ENCODE data around the gene TBC1D22B. TPM values are rescaled to one million over a fixed set of nuclear protein-coding genes. Genes with fewer than 3 reads are reported as not detected.

TBC1D22B gene
- total and polyA plus RNA-seq, 2 donors (not counting 3 experiments of a cell fraction or from before 2014, with no cell fraction given), result 13.1 to 13.6 TPM

- Histone ChIP-seq H3K36me3 (ENCODE audit: control insufficient read depth in 2 of 2, extremely low read depth in 1 of 2, insufficient read depth in 2 of 2, low read length in 2 of 2) (peaks cover 5 to 17% of the 10 kb centered on the region in 2 experiments), H3K9ac (replicated peaks; ENCODE audit: extremely low read depth, insufficient read depth, low read length) (no peak overlapping the region), H3K4me1 (ENCODE audit: control insufficient read depth, extremely low read depth, insufficient read depth, low read length) (peaks cover 8% of the 10 kb centered on the region), H3K27ac (ENCODE audit: insufficient read depth, low read depth, low read length) (no peak overlapping the region), H3K4me2 (ENCODE audit: insufficient read depth, low read length) (no peak overlapping the region), H3K9me3 (replicated peaks; ENCODE audit: control insufficient read depth, insufficient read depth, low read length) (no peaks in the 10 kb centered on the region), H4K20me1 (replicated peaks; ENCODE audit: control insufficient read depth, extremely low read depth, insufficient read depth, low read length) (no peaks in the 10 kb centered on the region), H3K4me3 (replicated peaks in 1 of 3; ENCODE audit: insufficient read depth in 1 of 3, low read depth in 1 of 3, low read length in 3 of 3) (no peak overlapping the region), H3K27me3 (ENCODE audit: control insufficient read depth in 2 of 2, insufficient read depth in 2 of 2, low read length in 2 of 2) (no peaks in the 10 kb centered on the region), H3K9me1 (replicated peaks; ENCODE audit: control insufficient read depth, extremely low read depth, insufficient read depth, low read length) (no peaks in the 10 kb centered on the region), H2AFZ (ENCODE audit: low read depth, low read length) (no peak overlapping the region), H3K79me2 (ENCODE audit: control insufficient read depth, insufficient read depth, low read length) (no peaks in the 10 kb centered on the region)
- BruUV-seq (replicated peaks), result no TSS peak
- intact Hi-C loops (cut with micrococcal nuclease) (no loop called here), dilution Hi-C loops (cut with MboI; ENCODE audit: extremely low pct_ligation_motif_present, low sequenced_read_pairs) (no loop called here)
- peak; percentile 45 for DNase-seq (ENCODE audit: low read depth, low spot score)
- ChIA-PET POLR2A (no interaction called here), CTCF (interaction anchor here (0.6 to 1.5 kb wide), 12 partner anchors 9 to 46 kb away, joined by 3 to 8 read pairs (median 4); partner anchors contain the start of genes TBC1D22B and TMEM217)
- TF ChIP-seq POLR2A (IDR thresholded peaks at IDR 0.05; ENCODE audit: low read depth, low read length) (no peak), EZH2 (IDR thresholded peaks at IDR 0.05; ENCODE audit: borderline replicate concordance, low read depth, low read length, severe bottlenecking) (no peak), MYC (IDR thresholded peaks at IDR 0.05; ENCODE audit: low read depth, low read length) (no peak), POLR2AphosphoS5 (IDR thresholded peaks at IDR 0.05; ENCODE audit: insufficient read depth, low read depth, low read length) (no peak)
- TF ChIP-seq, protein P1, sequence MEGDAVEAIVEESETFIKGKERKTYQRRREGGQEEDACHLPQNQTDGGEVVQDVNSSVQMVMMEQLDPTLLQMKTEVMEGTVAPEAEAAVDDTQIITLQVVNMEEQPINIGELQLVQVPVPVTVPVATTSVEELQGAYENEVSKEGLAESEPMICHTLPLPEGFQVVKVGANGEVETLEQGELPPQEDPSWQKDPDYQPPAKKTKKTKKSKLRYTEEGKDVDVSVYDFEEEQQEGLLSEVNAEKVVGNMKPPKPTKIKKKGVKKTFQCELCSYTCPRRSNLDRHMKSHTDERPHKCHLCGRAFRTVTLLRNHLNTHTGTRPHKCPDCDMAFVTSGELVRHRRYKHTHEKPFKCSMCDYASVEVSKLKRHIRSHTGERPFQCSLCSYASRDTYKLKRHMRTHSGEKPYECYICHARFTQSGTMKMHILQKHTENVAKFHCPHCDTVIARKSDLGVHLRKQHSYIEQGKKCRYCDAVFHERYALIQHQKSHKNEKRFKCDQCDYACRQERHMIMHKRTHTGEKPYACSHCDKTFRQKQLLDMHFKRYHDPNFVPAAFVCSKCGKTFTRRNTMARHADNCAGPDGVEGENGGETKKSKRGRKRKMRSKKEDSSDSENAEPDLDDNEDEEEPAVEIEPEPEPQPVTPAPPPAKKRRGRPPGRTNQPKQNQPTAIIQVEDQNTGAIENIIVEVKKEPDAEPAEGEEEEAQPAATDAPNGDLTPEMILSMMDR (IDR thresholded peaks at IDR 0.05; ENCODE audit: extremely low read depth in 1 of 2, insufficient read depth in 1 of 2, low read depth in 1 of 2, low read length in 2 of 2), result peak; percentile 51
- peak; percentile 33 for FAIRE-seq
These were observed 46.4 kb downstream of the TBC1D22B start for GRCh38 chr6:37303891-37304503.

DNA sequence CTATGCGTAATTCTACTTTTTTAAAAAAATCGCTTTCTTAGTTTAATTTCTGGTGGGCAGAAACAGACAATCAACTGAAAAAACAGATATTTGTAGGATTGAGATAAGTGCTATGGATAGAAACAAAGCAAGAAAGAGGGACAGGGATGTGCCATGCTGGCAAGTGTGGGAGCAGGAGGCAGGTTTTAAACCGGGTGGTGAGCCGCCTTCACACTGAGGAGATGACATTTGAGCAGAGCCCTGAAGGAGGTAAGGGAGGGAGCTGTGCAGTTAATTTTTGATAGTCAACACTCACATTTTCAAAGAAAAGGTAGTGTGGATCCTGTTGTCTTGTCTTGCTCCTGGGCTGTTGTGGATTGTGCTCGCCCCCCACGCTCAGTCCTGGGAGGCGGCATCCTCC lies 47.2 kb downstream of the TBC1D22B start:
- Histone ChIP-seq H3K4me1 (ENCODE audit: control insufficient read depth, extremely low read depth, insufficient read depth, low read length) (peaks cover 8% of the 10 kb centered on the region), H3K4me2 (ENCODE audit: insufficient read depth, low read length) (no peak overlapping the region), H3K27ac (ENCODE audit: insufficient read depth, low read depth, low read length) (no peak overlapping the region), H4K20me1 (replicated peaks; ENCODE audit: control insufficient read depth, extremely low read depth, insufficient read depth, low read length) (no peaks in the 10 kb centered on the region), H3K27me3 (ENCODE audit: control insufficient read depth in 2 of 2, insufficient read depth in 2 of 2, low read length in 2 of 2) (no peaks in the 10 kb centered on the region), H2AFZ (ENCODE audit: low read depth, low read length) (no peak overlapping the region), H3K9me1 (replicated peaks; ENCODE audit: control insufficient read depth, extremely low read depth, insufficient read depth, low read length) (no peaks in the 10 kb centered on the region), H3K4me3 (replicated peaks in 1 of 3; ENCODE audit: insufficient read depth in 1 of 3, low read depth in 1 of 3, low read length in 3 of 3) (no peak overlapping the region), H3K9me3 (replicated peaks; ENCODE audit: control insufficient read depth, insufficient read depth, low read length) (no peaks in the 10 kb centered on the region), H3K36me3 (ENCODE audit: control insufficient read depth in 2 of 2, extremely low read depth in 1 of 2, insufficient read depth in 2 of 2, low read length in 2 of 2) (peaks cover 5 to 17% of the 10 kb centered on the region in 2 experiments), H3K9ac (replicated peaks; ENCODE audit: extremely low read depth, insufficient read depth, low read length) (no peak overlapping the region), H3K79me2 (ENCODE audit: control insufficient read depth, insufficient read depth, low read length) (no peaks in the 10 kb centered on the region)
- DNase-seq (ENCODE audit: low read depth, low spot score) (no peak), FAIRE-seq (no peak)
- CTCF ChIA-PET, result interaction anchor here (1.5 to 1.9 kb wide), 2 partner anchors 10 kb away, joined by 8 to 11 read pairs; no protein-coding TSS in a partner anchor
- no TSS peak for BruUV-seq (replicated peaks)
- TF ChIP-seq EZH2 (IDR thresholded peaks at IDR 0.05; ENCODE audit: borderline replicate concordance, low read depth, low read length, severe bottlenecking), result no peak
- TF ChIP-seq GATA2 (IDR thresholded peaks at IDR 0.05; ENCODE audit: insufficient read depth, insufficient read length, low read depth, low read length), result no peak
- no peak for TF ChIP-seq POLR2AphosphoS5 (IDR thresholded peaks at IDR 0.05; ENCODE audit: insufficient read depth, low read depth, low read length)
- TF ChIP-seq JUN (IDR thresholded peaks at IDR 0.05; ENCODE audit: borderline replicate concordance, insufficient read depth, insufficient read length, low read depth), result no peak
- TF ChIP-seq POLR2A (IDR thresholded peaks at IDR 0.05; ENCODE audit: low read depth, low read length), result no peak
- no peak for TF ChIP-seq FOS (IDR thresholded peaks at IDR 0.05; ENCODE audit: borderline replicate concordance, insufficient read depth, low read length)
- TF ChIP-seq, protein P1 (IDR thresholded peaks at IDR 0.05; ENCODE audit: extremely low read depth in 1 of 2, insufficient read depth in 1 of 2, low read depth in 1 of 2, low read length in 2 of 2), result no peak
- TF ChIP-seq, protein P2, sequence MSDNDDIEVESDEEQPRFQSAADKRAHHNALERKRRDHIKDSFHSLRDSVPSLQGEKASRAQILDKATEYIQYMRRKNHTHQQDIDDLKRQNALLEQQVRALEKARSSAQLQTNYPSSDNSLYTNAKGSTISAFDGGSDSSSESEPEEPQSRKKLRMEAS (IDR thresholded peaks at IDR 0.05; ENCODE audit: insufficient read depth, insufficient read length), result no peak
- TF ChIP-seq MYC (IDR thresholded peaks at IDR 0.05; ENCODE audit: low read depth, low read length), result no peak
- dilution Hi-C loops (cut with MboI; ENCODE audit: extremely low pct_ligation_motif_present, low sequenced_read_pairs) (no loop called here), intact Hi-C loops (cut with micrococcal nuclease) (no loop called here)
- POLR2A ChIA-PET, result no interaction called here

Measured in endothelial cell of umbilical vein (primary cell).